ENCODE measurements around the gene OTP. TPM values are rescaled to one million over a fixed set of nuclear protein-coding genes. Genes with fewer than 3 reads are reported as not detected.
"Not testable (repeated sequence)": the region's sequence is repeated elsewhere in the genome, so short reads cannot be mapped to it uniquely, and the experiment has no call there.

The OTP gene
- total RNA-seq, 1 experiment from 2014 or later = 0.05 TPM

- ChIA-PET POLR2A (no interaction called here), CTCF (no interaction called here)
- Histone ChIP-seq H3K27me3 (ENCODE audit: control insufficient read depth, insufficient read depth, low read length) (peaks cover 14% of the 10 kb centered on the region), H3K4me1 (ENCODE audit: control insufficient read depth, insufficient read depth, low read length) (no peaks in the 10 kb centered on the region), H3K4me3 (ENCODE audit: low read depth in 2 of 2, low read length in 2 of 2) (no peak overlapping the region), H3K27ac (ENCODE audit: low read length) (no peak overlapping the region), H3K36me3 (ENCODE audit: control insufficient read depth, insufficient read depth, low read length) (no peaks in the 10 kb centered on the region), H3K9me3 (ENCODE audit: control insufficient read depth, insufficient read depth, low read depth, low read length) (no peaks in the 10 kb centered on the region)
- no TSS peak for BruUV-seq (replicated peaks)
- in situ Hi-C loops (cut with HindIII; ENCODE audit: low pct_unique_long_range_greater_than_20kb, low sequenced_read_pairs) (no loop called here), intact Hi-C loops (cut with micrococcal nuclease; ENCODE audit: unreplicated experiment) (no loop called here)
- TF ChIP-seq CTCF (IDR thresholded peaks at IDR 0.05) = no peak
- no peak for TF ChIP-seq POLR2AphosphoS5 (IDR thresholded peaks at IDR 0.05; ENCODE audit: low read depth, low read length)
- TF ChIP-seq SIN3A (IDR thresholded peaks at IDR 0.05; ENCODE audit: borderline replicate concordance, insufficient read depth, low read depth, low read length) = no peak
- TF ChIP-seq REST (IDR thresholded peaks at IDR 0.05; ENCODE audit: insufficient read depth in 1 of 2, low read depth in 2 of 2, low read length in 1 of 2) = no peak
- no peak for TF ChIP-seq TCF7L2 (IDR thresholded peaks at IDR 0.05; ENCODE audit: low read depth, low read length)
- no peak for DNase-seq (ENCODE audit: low read depth, low spot score)
- no peak for ATAC-seq
Observed at GRCh38 chr5:77588175-77588574, 50.3 kb downstream of the OTP start.

GRCh38 chr5:77586101-77586500 lies 52.4 kb downstream of the OTP start:
- no peak for ATAC-seq
- Histone ChIP-seq H3K4me1 (ENCODE audit: control insufficient read depth, insufficient read depth, low read length) (no peaks in the 10 kb centered on the region), H3K36me3 (ENCODE audit: control insufficient read depth, insufficient read depth, low read length) (no peaks in the 10 kb centered on the region), H3K4me3 (ENCODE audit: low read depth in 2 of 2, low read length in 2 of 2) (no peak overlapping the region), H3K9me3 (ENCODE audit: control insufficient read depth, insufficient read depth, low read depth, low read length) (no peaks in the 10 kb centered on the region), H3K27ac (ENCODE audit: low read length) (no peak overlapping the region), H3K27me3 (ENCODE audit: control insufficient read depth, insufficient read depth, low read length) (peaks cover 14% of the 10 kb centered on the region)
- in situ Hi-C loops (cut with HindIII; ENCODE audit: low pct_unique_long_range_greater_than_20kb, low sequenced_read_pairs) = no loop called here
- TF ChIP-seq CTCF (IDR thresholded peaks at IDR 0.05) (no peak), SIN3A (IDR thresholded peaks at IDR 0.05; ENCODE audit: borderline replicate concordance, insufficient read depth, low read depth, low read length) (no peak), POLR2AphosphoS5 (IDR thresholded peaks at IDR 0.05; ENCODE audit: low read depth, low read length) (no peak), REST (IDR thresholded peaks at IDR 0.05; ENCODE audit: insufficient read depth in 1 of 2, low read depth in 2 of 2, low read length in 1 of 2) (no peak), TCF7L2 (IDR thresholded peaks at IDR 0.05; ENCODE audit: low read depth, low read length) (no peak)
- ChIA-PET CTCF (no interaction called here), POLR2A (interaction anchor here (0.7 kb wide), 1 partner anchor 903 kb away, joined by 15 read pairs; no protein-coding TSS in a partner anchor)
- BruUV-seq (replicated peaks) = no TSS peak
- intact Hi-C loops (cut with micrococcal nuclease; ENCODE audit: unreplicated experiment) = no loop called here
- DNase-seq (ENCODE audit: low read depth, low spot score) = no peak

- H3K4me1 ChIP-seq (ENCODE audit: control insufficient read depth, insufficient read depth, low read length); H3K4me3 ChIP-seq (ENCODE audit: low read depth in 2 of 2, low read length in 2 of 2); intact Hi-C loops (cut with micrococcal nuclease; ENCODE audit: unreplicated experiment); H3K36me3 ChIP-seq (ENCODE audit: control insufficient read depth, insufficient read depth, low read length); H3K27me3 ChIP-seq (ENCODE audit: control insufficient read depth, insufficient read depth, low read length); ATAC-seq; CTCF ChIA-PET; H3K27ac ChIP-seq (ENCODE audit: low read length); BruUV-seq (replicated peaks); DNase-seq (ENCODE audit: low read depth, low spot score); in situ Hi-C loops (cut with HindIII; ENCODE audit: low pct_unique_long_range_greater_than_20kb, low sequenced_read_pairs); H3K9me3 ChIP-seq (ENCODE audit: control insufficient read depth, insufficient read depth, low read depth, low read length); POLR2A ChIA-PET: not testable (repeated sequence)
Observed at GRCh38 chr5:77582143-77582542, 56.4 kb downstream of the OTP start.
